NB4 (cell line): Measurements from ENCODE around the gene FAM240A.

Source experiments
- CTCF ChIP-seq: IDR thresholded peaks from one replicate; pipeline ENCODE4 v1.5.1; 2012; ENCODE audit warnings: low read depth, low read length
- MAX ChIP-seq: IDR thresholded peaks from 2 replicates; pipeline ENCODE4 v1.6.1; 2011; ENCODE audit warnings: low read depth, low read length
- POLR2A ChIP-seq: IDR thresholded peaks from 2 replicates; pipeline ENCODE4 v1.6.1; 2011; ENCODE audit warnings: mild to moderate bottlenecking; ENCODE audit not compliant: insufficient read length; ENCODE audit errors: extremely low read depth

GRCh38 chr3:46639221-46639620 is 26.9 kb downstream of the FAM240A start:
- no peak for TF ChIP-seq POLR2A
- no peak for TF ChIP-seq CTCF
- TF ChIP-seq MAX, result no peak
